D721Med (cell line): Measurements from ENCODE around the gene BCLAF3.

Experiments
- DNase-seq: peaks from one replicate; pipeline ENCODE4 v3.0.0; 2011; ENCODE audit warnings: low spot score; ENCODE audit not compliant: insufficient read length
- FAIRE-seq: peaks from 2 replicates; lab custom pipeline; 2011; peaks lifted over from hg19 to GRCh38; lab: Jason Lieb, UNC
- TF ChIP-seq, protein P1 (sequence below): IDR thresholded peaks from 2 replicates; pipeline ENCODE4 v1.5.1; 2012; ENCODE audit warnings: mild to moderate bottlenecking, control low read depth; ENCODE audit not compliant: insufficient read depth; ENCODE audit errors: missing control alignments

Gene BCLAF3

DNA sequence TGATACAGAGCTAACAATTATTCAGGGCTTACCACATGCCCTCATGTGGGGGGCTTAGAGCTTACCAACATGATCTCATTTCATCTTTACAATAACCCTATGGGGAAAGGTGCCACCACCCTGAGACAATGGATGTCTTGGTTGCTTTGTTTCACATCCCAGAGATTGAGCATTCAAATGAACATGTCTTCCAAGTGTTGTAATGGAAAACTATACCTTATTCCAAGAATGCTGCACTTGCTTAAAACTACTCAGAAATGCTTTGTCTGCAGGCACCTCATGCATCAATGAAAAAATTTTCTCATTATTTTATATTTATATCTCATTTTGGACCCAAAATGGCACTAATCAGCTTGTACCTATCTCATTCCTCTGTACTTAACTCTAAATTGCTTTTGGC lies 34.6 kb downstream of the BCLAF3 start:
- FAIRE-seq (no peak), DNase-seq (no peak)
- TF ChIP-seq, protein P1, sequence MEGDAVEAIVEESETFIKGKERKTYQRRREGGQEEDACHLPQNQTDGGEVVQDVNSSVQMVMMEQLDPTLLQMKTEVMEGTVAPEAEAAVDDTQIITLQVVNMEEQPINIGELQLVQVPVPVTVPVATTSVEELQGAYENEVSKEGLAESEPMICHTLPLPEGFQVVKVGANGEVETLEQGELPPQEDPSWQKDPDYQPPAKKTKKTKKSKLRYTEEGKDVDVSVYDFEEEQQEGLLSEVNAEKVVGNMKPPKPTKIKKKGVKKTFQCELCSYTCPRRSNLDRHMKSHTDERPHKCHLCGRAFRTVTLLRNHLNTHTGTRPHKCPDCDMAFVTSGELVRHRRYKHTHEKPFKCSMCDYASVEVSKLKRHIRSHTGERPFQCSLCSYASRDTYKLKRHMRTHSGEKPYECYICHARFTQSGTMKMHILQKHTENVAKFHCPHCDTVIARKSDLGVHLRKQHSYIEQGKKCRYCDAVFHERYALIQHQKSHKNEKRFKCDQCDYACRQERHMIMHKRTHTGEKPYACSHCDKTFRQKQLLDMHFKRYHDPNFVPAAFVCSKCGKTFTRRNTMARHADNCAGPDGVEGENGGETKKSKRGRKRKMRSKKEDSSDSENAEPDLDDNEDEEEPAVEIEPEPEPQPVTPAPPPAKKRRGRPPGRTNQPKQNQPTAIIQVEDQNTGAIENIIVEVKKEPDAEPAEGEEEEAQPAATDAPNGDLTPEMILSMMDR: no peak

DNA sequence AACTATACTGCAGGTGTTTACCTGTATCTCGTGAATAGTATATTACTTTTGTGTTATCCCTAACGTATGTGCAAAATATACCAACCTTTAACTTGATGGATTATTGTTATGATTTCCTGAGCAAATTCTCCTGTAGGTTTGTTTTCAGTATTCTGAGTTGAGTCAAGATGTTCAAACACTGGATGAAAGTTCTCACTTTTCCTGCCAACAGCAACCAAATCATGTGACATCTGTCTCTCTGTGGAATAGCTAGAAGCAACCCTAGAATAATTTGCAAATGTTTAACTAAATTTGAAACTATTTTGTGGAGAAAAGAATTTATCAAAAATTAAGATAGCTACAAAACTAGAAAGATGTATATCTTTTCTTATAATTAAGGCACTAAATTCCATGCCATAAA lies 35.6 kb downstream of the BCLAF3 start:
- TF ChIP-seq, protein P1: no peak
- FAIRE-seq: no peak
- no peak for DNase-seq

DNA sequence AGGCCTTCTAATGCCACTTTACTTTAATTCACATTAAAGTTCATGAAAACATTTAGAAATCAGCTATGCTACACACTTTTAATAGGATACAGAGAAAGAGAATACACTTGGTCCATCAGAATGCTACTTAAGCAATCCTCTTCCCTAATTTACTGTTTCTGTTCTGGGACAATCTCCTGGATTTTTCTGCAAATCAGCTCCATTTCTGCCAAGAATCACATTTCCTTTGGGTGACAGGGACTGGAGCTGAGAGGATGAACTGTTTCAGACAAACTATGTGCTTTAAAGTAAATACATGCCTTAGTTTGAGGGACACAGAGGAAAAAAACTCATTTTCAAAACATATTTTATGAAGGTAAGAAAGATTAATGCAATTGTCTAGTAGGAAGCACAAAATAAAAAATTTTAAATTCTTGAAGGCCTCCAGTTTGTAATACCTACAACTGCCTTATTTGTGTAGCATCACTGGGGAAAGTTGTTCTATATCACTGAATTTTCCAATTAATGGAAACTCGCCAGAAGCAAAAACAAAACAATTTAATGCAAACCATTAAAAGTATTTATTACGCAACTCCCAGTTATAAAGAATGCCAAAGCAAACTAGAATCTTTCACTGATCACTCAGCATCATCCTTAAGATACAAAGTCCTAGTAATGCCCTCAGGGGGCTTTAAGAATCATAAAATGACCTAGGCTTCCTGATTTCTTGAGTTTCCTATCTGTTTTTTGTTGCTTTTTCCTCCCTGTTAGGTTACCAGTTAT lies 36.3 kb downstream of the BCLAF3 start:
- no peak for FAIRE-seq
- DNase-seq: no peak
- TF ChIP-seq, protein P1: no peak

DNA sequence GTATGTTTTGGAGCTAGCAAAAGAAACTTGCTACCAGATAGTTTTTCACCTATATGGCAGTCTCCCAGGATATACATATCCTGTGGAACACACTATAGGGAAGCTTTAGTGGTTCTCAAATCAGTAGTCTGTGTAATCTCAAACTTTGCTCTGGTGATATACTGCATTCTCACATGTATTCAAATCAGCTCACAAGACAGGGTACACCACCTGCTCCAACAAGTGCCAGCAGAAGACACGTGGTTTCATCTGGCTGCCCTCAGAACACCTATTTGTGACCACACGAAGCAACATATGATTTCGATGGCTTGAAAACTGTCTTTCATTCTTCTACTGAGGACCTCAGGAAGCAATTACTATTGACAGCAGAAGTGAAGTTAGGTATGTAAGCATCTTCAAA lies 37.7 kb downstream of the BCLAF3 start:
- DNase-seq (no peak), FAIRE-seq (no peak)
- TF ChIP-seq, protein P1: no peak

DNA sequence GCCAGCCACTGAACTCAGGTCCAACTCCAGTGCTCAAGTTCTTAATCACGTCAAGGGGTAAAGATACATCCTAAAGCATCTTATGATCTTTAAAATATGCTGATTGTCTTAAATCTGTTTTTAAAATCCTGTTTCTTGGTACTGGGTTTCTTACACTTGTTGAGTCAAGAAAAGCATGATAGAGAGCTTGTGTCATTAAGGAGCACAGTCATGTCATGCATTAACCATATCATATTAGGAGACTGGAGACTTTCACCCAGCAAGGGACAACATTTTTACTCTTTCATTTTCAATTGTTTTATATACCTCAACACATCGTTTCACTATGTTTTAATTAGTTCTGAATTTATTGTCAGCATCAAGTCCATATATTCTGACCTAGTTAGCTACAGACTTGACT lies 41.5 kb downstream of the BCLAF3 start:
- TF ChIP-seq, protein P1: no peak
- no peak for FAIRE-seq

DNA sequence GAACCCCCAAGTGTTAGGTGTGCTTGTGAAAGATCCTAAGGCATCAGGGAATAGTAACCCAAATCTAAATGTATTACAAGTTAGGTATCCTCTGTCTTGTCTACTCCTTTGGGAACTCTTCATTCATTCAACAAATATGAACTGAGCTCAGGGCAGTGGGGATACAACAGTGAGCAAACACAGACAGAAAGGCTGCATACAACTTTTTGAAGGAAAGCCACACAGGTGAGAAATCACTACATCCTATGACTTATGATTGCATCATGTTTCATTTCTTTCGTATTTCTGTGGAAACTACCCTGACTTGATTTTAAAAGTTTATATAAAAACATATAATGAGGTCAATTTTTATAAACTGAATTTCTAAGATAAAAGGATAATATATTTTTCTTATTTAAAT lies 43.2 kb downstream of the BCLAF3 start:
- no peak for FAIRE-seq
- TF ChIP-seq, protein P1: no peak
- DNase-seq: no peak

More for the DNA sequence above, 41.5 kb downstream of the BCLAF3 start:
- no peak for DNase-seq
